ENCODE results near the gene C2CD2L.
A peak's percentile ranks its signal among the peaks of the same experiment; 100 is the strongest.

The C2CD2L gene

GRCh38 chr11:119145551-119145950 lies 38.4 kb downstream of the C2CD2L start:
- Histone ChIP-seq H3K9me3 (ENCODE audit: control insufficient read depth, low read length) (no peaks in the 10 kb centered on the region), H2BK15ac (ENCODE audit: low read depth, poor library complexity, severe bottlenecking) (no peak overlapping the region), H3K4ac (ENCODE audit: low read depth in 1 of 2, low read length in 2 of 2) (no peak overlapping the region)

GRCh38 chr11:119147604-119148333 lies 40.6 kb downstream of the C2CD2L start:
- H3K27ac ChIP-seq (ENCODE audit: low read length, poor library complexity, severe bottlenecking): no peak overlapping the region

More at GRCh38 chr11:119145551-119145950, 38.4 kb downstream of the C2CD2L start:
- no peak overlapping the region for H3K27ac ChIP-seq (ENCODE audit: low read length, poor library complexity, severe bottlenecking)
- no peak for DNase-seq
- H2AK5ac ChIP-seq (ENCODE audit: low read length, severe bottlenecking): no peak overlapping the region
- no peak overlapping the region for H3K14ac ChIP-seq (ENCODE audit: low read length in 2 of 2)
- no peak overlapping the region for H2BK5ac ChIP-seq (ENCODE audit: low read depth, low read length, poor library complexity, severe bottlenecking)
- peaks cover 19% of the 10 kb centered on the region for H3K4me1 ChIP-seq (ENCODE audit: control insufficient read depth, insufficient read depth, low read depth, low read length)
- H2AFZ ChIP-seq (ENCODE audit: low read depth, low read length): no peak overlapping the region
- H3K36me3 ChIP-seq (ENCODE audit: control insufficient read depth in 1 of 2, insufficient read depth in 2 of 2, low read depth in 1 of 2, low read length in 2 of 2): no peaks in the 10 kb centered on the region
- no peak overlapping the region for H2BK120ac ChIP-seq (ENCODE audit: low read depth, low read length)
- H3K27me3 ChIP-seq (ENCODE audit: control insufficient read depth in 1 of 2, insufficient read depth in 1 of 2, low read length in 2 of 2): peaks cover 37 to 42% of the 10 kb centered on the region in 2 experiments
- no peak overlapping the region for H3K4me3 ChIP-seq (ENCODE audit: insufficient read depth in 1 of 2, low read depth in 1 of 2, low read length in 2 of 2)
- no peak overlapping the region for H3K4me2 ChIP-seq (ENCODE audit: low read length, poor library complexity, severe bottlenecking)
- H3K23ac ChIP-seq (ENCODE audit: low read length in 2 of 2): no peak overlapping the region
- H3K18ac ChIP-seq (ENCODE audit: low read depth in 1 of 2, low read length in 2 of 2): no peak overlapping the region
- no peak overlapping the region for H2BK12ac ChIP-seq (ENCODE audit: low read length in 2 of 2)
- H3K79me1 ChIP-seq (replicated peaks; ENCODE audit: low read length, poor library complexity, severe bottlenecking): no peaks in the 10 kb centered on the region
- no peak overlapping the region for H4K8ac ChIP-seq (ENCODE audit: low read length)
- WGBS: 52% methylated on average over 3 of the region's 3 CpGs
- H3K9ac ChIP-seq (ENCODE audit: low read length): no peak overlapping the region
- no peak overlapping the region for H4K91ac ChIP-seq (ENCODE audit: low read length)

GRCh38 chr11:119148720-119149017 lies 41.5 kb downstream of the C2CD2L start:
- WGBS: under 1% methylated on average over 15 of the region's 16 CpGs
- H3K4me2 ChIP-seq (ENCODE audit: low read length, poor library complexity, severe bottlenecking): peak overlapping the region; percentile 99
- no peak overlapping the region for H3K4ac ChIP-seq (ENCODE audit: low read depth in 1 of 2, low read length in 2 of 2)
- H3K79me1 ChIP-seq (replicated peaks; ENCODE audit: low read length, poor library complexity, severe bottlenecking): no peaks in the 10 kb centered on the region
- no peak overlapping the region for H3K23ac ChIP-seq (ENCODE audit: low read length in 2 of 2)
- no peak overlapping the region for H2AK5ac ChIP-seq (ENCODE audit: low read length, severe bottlenecking)
- no peak overlapping the region for H2BK15ac ChIP-seq (ENCODE audit: low read depth, poor library complexity, severe bottlenecking)
- no peak overlapping the region for H4K91ac ChIP-seq (ENCODE audit: low read length)
- peaks cover 19% of the 10 kb centered on the region for H3K4me1 ChIP-seq (ENCODE audit: control insufficient read depth, insufficient read depth, low read depth, low read length)
- H2BK12ac ChIP-seq (ENCODE audit: low read length in 2 of 2): peak overlapping the region in 1 of 2 experiments; percentile 25
- H3K9me3 ChIP-seq (ENCODE audit: control insufficient read depth, low read length): no peaks in the 10 kb centered on the region
- peak overlapping the region; percentile 90 for H2AFZ ChIP-seq (ENCODE audit: low read depth, low read length)
- H3K14ac ChIP-seq (ENCODE audit: low read length in 2 of 2): no peak overlapping the region
- no peak for DNase-seq
- H4K8ac ChIP-seq (ENCODE audit: low read length): peak overlapping the region; percentile 12
- no peak overlapping the region for H3K18ac ChIP-seq (ENCODE audit: low read depth in 1 of 2, low read length in 2 of 2)
- H3K27me3 ChIP-seq (ENCODE audit: control insufficient read depth in 1 of 2, insufficient read depth in 1 of 2, low read length in 2 of 2): peaks cover 52 to 73% of the 10 kb centered on the region in 2 experiments
- peak overlapping the region; percentile 45 for H3K9ac ChIP-seq (ENCODE audit: low read length)
- H3K36me3 ChIP-seq (ENCODE audit: control insufficient read depth in 1 of 2, insufficient read depth in 2 of 2, low read depth in 1 of 2, low read length in 2 of 2): no peaks in the 10 kb centered on the region
- H2BK5ac ChIP-seq (ENCODE audit: low read depth, low read length, poor library complexity, severe bottlenecking): no peak overlapping the region
- H3K4me3 ChIP-seq (ENCODE audit: insufficient read depth in 1 of 2, low read depth in 1 of 2, low read length in 2 of 2): peak overlapping the region; percentile 66 to 78
- no peak overlapping the region for H3K27ac ChIP-seq (ENCODE audit: low read length, poor library complexity, severe bottlenecking)
- no peak overlapping the region for H2BK120ac ChIP-seq (ENCODE audit: low read depth, low read length)

More at GRCh38 chr11:119147604-119148333, 40.6 kb downstream of the C2CD2L start:
- Histone ChIP-seq H4K91ac (ENCODE audit: low read length) (no peak overlapping the region), H2BK120ac (ENCODE audit: low read depth, low read length) (no peak overlapping the region), H3K79me1 (replicated peaks; ENCODE audit: low read length, poor library complexity, severe bottlenecking) (no peaks in the 10 kb centered on the region), H3K36me3 (ENCODE audit: control insufficient read depth in 1 of 2, insufficient read depth in 2 of 2, low read depth in 1 of 2, low read length in 2 of 2) (no peaks in the 10 kb centered on the region), H3K9me3 (ENCODE audit: control insufficient read depth, low read length) (no peaks in the 10 kb centered on the region), H3K18ac (ENCODE audit: low read depth in 1 of 2, low read length in 2 of 2) (no peak overlapping the region), H3K9ac (ENCODE audit: low read length) (no peak overlapping the region), H3K27me3 (ENCODE audit: control insufficient read depth in 1 of 2, insufficient read depth in 1 of 2, low read length in 2 of 2) (peaks cover 45 to 64% of the 10 kb centered on the region in 2 experiments), H3K4me1 (ENCODE audit: control insufficient read depth, insufficient read depth, low read depth, low read length) (peaks cover 19% of the 10 kb centered on the region), H3K23ac (ENCODE audit: low read length in 2 of 2) (no peak overlapping the region), H3K14ac (ENCODE audit: low read length in 2 of 2) (no peak overlapping the region), H2AFZ (ENCODE audit: low read depth, low read length) (no peak overlapping the region), H2BK5ac (ENCODE audit: low read depth, low read length, poor library complexity, severe bottlenecking) (no peak overlapping the region), H2BK15ac (ENCODE audit: low read depth, poor library complexity, severe bottlenecking) (no peak overlapping the region), H3K4me3 (ENCODE audit: insufficient read depth in 1 of 2, low read depth in 1 of 2, low read length in 2 of 2) (no peak overlapping the region), H3K4ac (ENCODE audit: low read depth in 1 of 2, low read length in 2 of 2) (no peak overlapping the region), H2AK5ac (ENCODE audit: low read length, severe bottlenecking) (no peak overlapping the region), H2BK12ac (ENCODE audit: low read length in 2 of 2) (no peak overlapping the region), H4K8ac (ENCODE audit: low read length) (no peak overlapping the region), H3K4me2 (ENCODE audit: low read length, poor library complexity, severe bottlenecking) (no peak overlapping the region)
- no peak for DNase-seq
- 53% methylated on average over 5 of the region's 6 CpGs for WGBS

GRCh38 chr11:119149018-119149785 lies 42.1 kb downstream of the C2CD2L start, which contains the start of gene ABCG4:
ABCG4 (plus strand) TSS chr11:119149052; CDS start chr11:119149966, 914 bp downstream.
- DNase-seq: no peak
- 2% methylated on average over 36 of the region's 73 CpGs for WGBS

More at GRCh38 chr11:119149018-119149785, 42.1 kb downstream of the C2CD2L start, which contains the start of gene ABCG4:
- peak within 1 kb of the TSS in 1 of 2 experiments; percentile 96 for H3K23ac ChIP-seq (ENCODE audit: low read length in 2 of 2)
- peak within 1 kb of the TSS; percentile 99 for H3K4me2 ChIP-seq (ENCODE audit: low read length, poor library complexity, severe bottlenecking)
- peak within 1 kb of the TSS in 1 of 2 experiments; percentile 25 for H2BK12ac ChIP-seq (ENCODE audit: low read length in 2 of 2)
- peaks cover 19% of the 10 kb centered on the region for H3K4me1 ChIP-seq (ENCODE audit: control insufficient read depth, insufficient read depth, low read depth, low read length)
- no peaks in the 10 kb centered on the region for H3K9me3 ChIP-seq (ENCODE audit: control insufficient read depth, low read length)
- no peak within 1 kb of the TSS for H2AK5ac ChIP-seq (ENCODE audit: low read length, severe bottlenecking)
- H3K9ac ChIP-seq (ENCODE audit: low read length): peak within 1 kb of the TSS; percentile 45
- H3K36me3 ChIP-seq (ENCODE audit: control insufficient read depth in 1 of 2, insufficient read depth in 2 of 2, low read depth in 1 of 2, low read length in 2 of 2): no peaks in the 10 kb centered on the region
- peak within 1 kb of the TSS; percentile 66 to 78 for H3K4me3 ChIP-seq (ENCODE audit: insufficient read depth in 1 of 2, low read depth in 1 of 2, low read length in 2 of 2)
- no peak within 1 kb of the TSS for H3K27ac ChIP-seq (ENCODE audit: low read length, poor library complexity, severe bottlenecking)
- peak within 1 kb of the TSS in 1 of 2 experiments; percentile 64 for H3K14ac ChIP-seq (ENCODE audit: low read length in 2 of 2)
- H2AFZ ChIP-seq (ENCODE audit: low read depth, low read length): peak within 1 kb of the TSS; percentile 90
- no peak within 1 kb of the TSS for H4K91ac ChIP-seq (ENCODE audit: low read length)
- H3K4ac ChIP-seq (ENCODE audit: low read depth in 1 of 2, low read length in 2 of 2): no peak within 1 kb of the TSS
- H2BK5ac ChIP-seq (ENCODE audit: low read depth, low read length, poor library complexity, severe bottlenecking): no peak within 1 kb of the TSS
- H3K79me1 ChIP-seq (replicated peaks; ENCODE audit: low read length, poor library complexity, severe bottlenecking): no peaks in the 10 kb centered on the region
- peak within 1 kb of the TSS; percentile 62 for H2BK15ac ChIP-seq (ENCODE audit: low read depth, poor library complexity, severe bottlenecking)
- H3K27me3 ChIP-seq (ENCODE audit: control insufficient read depth in 1 of 2, insufficient read depth in 1 of 2, low read length in 2 of 2): peaks cover 57 to 78% of the 10 kb centered on the region in 2 experiments
- H2BK120ac ChIP-seq (ENCODE audit: low read depth, low read length): no peak within 1 kb of the TSS
- H3K18ac ChIP-seq (ENCODE audit: low read depth in 1 of 2, low read length in 2 of 2): peak within 1 kb of the TSS in 1 of 2 experiments; percentile 43
- H4K8ac ChIP-seq (ENCODE audit: low read length): peak within 1 kb of the TSS; percentile 12
